Loucy (cell line): ENCODE results near the gene RAC3.

Experiments
- H2AFZ ChIP-seq: fragments of 200-600 bp; sonication (generic); 2 replicates; pipeline ENCODE4 v1.6.0; 2016; ENCODE audit warnings: antibody characterized with exemption, mild to moderate bottlenecking, low read length, moderate library complexity
- H3F3A ChIP-seq: fragments of 200-600 bp; 2 replicates; pipeline ENCODE4 v1.6.0; 2016; ENCODE audit warnings: antibody characterized with exemption, low read depth, mild to moderate bottlenecking
- H3K27me3 ChIP-seq: fragments of 200-600 bp; sonication (generic); 2 replicates; pipeline ENCODE4 v1.6.1; 2014; ENCODE audit warnings: low read length, mild to moderate bottlenecking; ENCODE audit not compliant: insufficient read depth, poor library complexity, severe bottlenecking
- H3K36me3 ChIP-seq: fragments of 200-600 bp; sonication (generic); 2 replicates; pipeline ENCODE4 v1.6.1; 2016; ENCODE audit warnings: low read length; ENCODE audit not compliant: insufficient read depth
- H3K4me1 ChIP-seq: fragments of 200-600 bp; sonication (generic); 2 replicates; pipeline ENCODE4 v1.5.1; 2014; ENCODE audit warnings: low read length, mild to moderate bottlenecking; ENCODE audit not compliant: insufficient read depth, poor library complexity, severe bottlenecking
- H3K4me2 ChIP-seq: fragments of 200-600 bp; sonication (generic); 2 replicates; pipeline ENCODE4 v1.6.0; 2014; ENCODE audit warnings: antibody characterized with exemption, low read length, low read depth, mild to moderate bottlenecking; ENCODE audit not compliant: poor library complexity, severe bottlenecking
- H3K4me3 ChIP-seq: fragments of 200-600 bp; sonication (generic); 2 replicates; pipeline ENCODE4 v1.5.1; 2014; ENCODE audit warnings: low read length, mild to moderate bottlenecking, mixed read lengths; ENCODE audit not compliant: poor library complexity, severe bottlenecking
- H3K79me2 ChIP-seq: fragments of 200-600 bp; sonication (generic); 2 replicates; pipeline ENCODE4 v1.6.1; 2014; ENCODE audit warnings: low read length; ENCODE audit not compliant: insufficient read depth
- H3K9ac ChIP-seq: fragments of 200-600 bp; sonication (generic); 2 replicates; pipeline ENCODE4 v1.6.0; 2014; ENCODE audit warnings: mild to moderate bottlenecking, low read depth, low read length, moderate library complexity; ENCODE audit not compliant: poor library complexity, severe bottlenecking
- H3K9me2 ChIP-seq: fragments of 200-600 bp; sonication (generic); replicated peaks from 2 replicates; pipeline ENCODE4 v1.6.1; 2016; ENCODE audit warnings: low read depth, low read length, mixed read lengths
- H3K9me3 ChIP-seq: fragments of 200-600 bp; sonication (generic); 2 replicates; pipeline ENCODE4 v1.6.1; 2014; ENCODE audit warnings: mild to moderate bottlenecking, antibody characterized with exemption, low read length, low read depth; ENCODE audit not compliant: insufficient read depth
- H4K20me1 ChIP-seq: fragments of 200-600 bp; sonication (generic); 2 replicates; pipeline ENCODE4 v1.6.0; 2014; ENCODE audit warnings: antibody characterized with exemption, low read length, mild to moderate bottlenecking; ENCODE audit not compliant: insufficient read depth, poor library complexity, severe bottlenecking
- CTCF ChIP-seq: fragments of 200-600 bp; sonication (generic); conservative IDR thresholded peaks from 2 replicates; pipeline ENCODE4 v1.5.1; 2014; ENCODE audit warnings: mild to moderate bottlenecking, antibody characterized with exemption, low read length
- EZH2phosphoT487 ChIP-seq: fragments of 200-600 bp; IDR thresholded peaks from 2 replicates; pipeline ENCODE4 v1.6.1; 2018; ENCODE audit warnings: antibody characterized with exemption, mild to moderate bottlenecking, moderate library complexity, borderline replicate concordance

The RAC3 gene

GRCh38 chr17:82047379-82047778 is 15.9 kb downstream of the RAC3 start:
- no peak for TF ChIP-seq CTCF
- TF ChIP-seq EZH2phosphoT487: no peak
- no peaks in the 10 kb centered on the region for H3K9me3 ChIP-seq
- H3K9ac ChIP-seq: no peak overlapping the region
- H3K79me2 ChIP-seq: peaks cover 13% of the 10 kb centered on the region
- no peak overlapping the region for H2AFZ ChIP-seq
- peaks cover 6% of the 10 kb centered on the region for H3K4me1 ChIP-seq
- no peaks in the 10 kb centered on the region for H3K9me2 ChIP-seq
- no peaks in the 10 kb centered on the region for H3K27me3 ChIP-seq
- no peaks in the 10 kb centered on the region for H3F3A ChIP-seq
- no peaks in the 10 kb centered on the region for H3K36me3 ChIP-seq
- peaks cover 4% of the 10 kb centered on the region for H4K20me1 ChIP-seq
- H3K4me2 ChIP-seq: no peak overlapping the region
- H3K4me3 ChIP-seq: no peak overlapping the region

DNA sequence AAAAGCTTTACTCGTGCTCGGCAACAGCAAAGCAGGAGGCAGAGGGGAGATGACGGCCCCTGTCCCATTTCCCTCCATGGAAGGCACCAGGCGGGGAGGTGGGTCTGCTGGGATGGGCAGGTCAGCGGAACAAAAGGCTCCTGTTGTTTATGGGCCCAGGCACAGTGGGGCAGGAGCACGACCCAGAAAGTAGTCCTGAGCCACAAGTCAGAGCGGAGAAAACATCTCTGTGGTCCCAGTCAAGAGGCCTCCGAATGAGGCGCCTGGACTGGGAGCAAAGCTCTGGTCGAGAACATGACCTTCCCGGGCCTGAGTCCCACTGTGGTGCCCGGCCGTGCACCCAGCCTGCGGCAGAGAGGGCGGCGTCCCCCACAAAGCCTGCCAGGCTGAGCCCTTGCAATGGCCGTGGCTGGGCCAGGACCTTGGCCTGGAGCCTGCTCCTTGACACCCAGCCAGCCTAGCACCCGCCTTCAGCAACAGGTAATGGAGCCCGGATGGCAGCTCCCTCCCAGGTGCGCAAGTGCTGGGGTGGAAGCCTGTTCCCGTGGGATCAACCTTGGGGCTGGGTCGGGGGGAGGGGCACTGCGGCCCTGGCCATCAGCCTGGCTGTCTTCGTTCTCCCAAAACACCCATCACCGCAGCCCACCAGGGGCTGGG is 16.6 kb downstream of the RAC3 start:
- no peak for TF ChIP-seq EZH2phosphoT487
- TF ChIP-seq CTCF: no peak
- peaks cover 20% of the 10 kb centered on the region for H3K79me2 ChIP-seq

DNA sequence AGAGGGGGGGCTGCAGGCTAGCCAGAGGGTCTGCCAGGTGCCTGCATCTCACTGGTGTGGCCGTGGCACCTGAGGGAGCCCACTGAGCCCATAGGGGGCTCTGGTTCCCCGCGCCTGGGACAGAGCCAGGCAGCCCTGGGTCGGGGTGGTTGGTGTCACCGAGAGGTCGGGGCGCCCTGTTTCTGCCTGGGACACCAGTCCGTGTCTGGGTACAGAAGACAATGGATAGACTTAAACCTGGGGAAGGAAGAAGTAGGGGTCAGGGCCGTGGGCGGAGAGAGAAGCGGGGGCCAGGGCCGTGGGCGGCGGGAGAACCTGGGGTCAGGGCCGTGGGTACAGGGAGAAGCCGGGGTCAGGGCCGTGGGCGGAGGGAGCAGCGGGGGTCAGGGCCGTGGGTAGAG is 17.1 kb downstream of the RAC3 start:
- Histone ChIP-seq H3K9me3 (no peaks in the 10 kb centered on the region), H3K79me2 (peaks cover 25% of the 10 kb centered on the region), H3K4me1 (peaks cover 16% of the 10 kb centered on the region), H3F3A (no peaks in the 10 kb centered on the region), H4K20me1 (peaks cover 11% of the 10 kb centered on the region), H3K27me3 (no peaks in the 10 kb centered on the region), H3K4me3 (no peak overlapping the region), H3K4me2 (no peak overlapping the region), H3K36me3 (no peaks in the 10 kb centered on the region), H3K9ac (no peak overlapping the region), H2AFZ (no peak overlapping the region), H3K9me2 (no peaks in the 10 kb centered on the region)
- TF ChIP-seq EZH2phosphoT487 (no peak), CTCF (no peak)

More for the DNA sequence above, 16.6 kb downstream of the RAC3 start:
- no peaks in the 10 kb centered on the region for H3K9me2 ChIP-seq
- no peak overlapping the region for H3K9ac ChIP-seq
- H3K4me1 ChIP-seq: peaks cover 11% of the 10 kb centered on the region
- no peaks in the 10 kb centered on the region for H3K27me3 ChIP-seq
- no peak overlapping the region for H2AFZ ChIP-seq
- H4K20me1 ChIP-seq: peaks cover 10% of the 10 kb centered on the region
- H3K36me3 ChIP-seq: no peaks in the 10 kb centered on the region
- H3K4me3 ChIP-seq: no peak overlapping the region
- H3F3A ChIP-seq: no peaks in the 10 kb centered on the region
- no peak overlapping the region for H3K4me2 ChIP-seq
- no peaks in the 10 kb centered on the region for H3K9me3 ChIP-seq
